ENCODE measurements around the gene RFT1.
A peak's percentile ranks its signal among the peaks of the same experiment; 100 is the strongest.

The RFT1 gene

GRCh38 chr3:53130179-53131061 lies at the start of gene RFT1:
TSS of gene RFT1 (minus strand) at chr3:53130435. CDS start at chr3:53130400, 35 bp downstream.
- DNase-seq (ENCODE audit: low spot score) = peak; percentile 97

GRCh38 chr3:53179580-53179979 lies 49.3 kb upstream of the RFT1 start:
- DNase-seq (ENCODE audit: low spot score) = no peak

- no peak for DNase-seq (ENCODE audit: low spot score)
Observed at GRCh38 chr3:53178246-53178645, 48.0 kb upstream of the RFT1 start.

- no peak for DNase-seq (ENCODE audit: low spot score)
Observed at GRCh38 chr3:53175613-53176540, 45.6 kb upstream of the RFT1 start.

GRCh38 chr3:53174346-53175250 lies 44.4 kb upstream of the RFT1 start:
- DNase-seq (ENCODE audit: low spot score) = no peak

GRCh38 chr3:53173107-53173506 lies 42.9 kb upstream of the RFT1 start:
- DNase-seq (ENCODE audit: low spot score) = no peak

- no peak for DNase-seq (ENCODE audit: low spot score)
Observed at GRCh38 chr3:53171827-53172505, 41.7 kb upstream of the RFT1 start.

GRCh38 chr3:53171064-53171418 lies 40.8 kb upstream of the RFT1 start:
- peak; percentile 51 for DNase-seq (ENCODE audit: low spot score)

GRCh38 chr3:53170325-53171063 lies 40.3 kb upstream of the RFT1 start:
- DNase-seq (ENCODE audit: low spot score) = no peak

- no peak for DNase-seq (ENCODE audit: low spot score)
Observed at GRCh38 chr3:53169832-53170324, 39.6 kb upstream of the RFT1 start.

- peak; percentile 70 for DNase-seq (ENCODE audit: low spot score)
Observed at GRCh38 chr3:53169045-53169831, 39.0 kb upstream of the RFT1 start.

- DNase-seq (ENCODE audit: low spot score) = no peak
Observed at GRCh38 chr3:53168175-53168923, 38.1 kb upstream of the RFT1 start.

- DNase-seq (ENCODE audit: low spot score) = no peak
Observed at GRCh38 chr3:53167418-53168174, 37.4 kb upstream of the RFT1 start.

- no peak for DNase-seq (ENCODE audit: low spot score)
Observed at GRCh38 chr3:53166781-53167291, 36.6 kb upstream of the RFT1 start.

- DNase-seq (ENCODE audit: low spot score) = no peak
Observed at GRCh38 chr3:53166206-53166605, 36.0 kb upstream of the RFT1 start.

- no peak for DNase-seq (ENCODE audit: low spot score)
Observed at GRCh38 chr3:53164911-53165310, 34.7 kb upstream of the RFT1 start.

GRCh38 chr3:53163444-53164387 lies 33.5 kb upstream of the RFT1 start:
- DNase-seq (ENCODE audit: low spot score) = no peak
